Measurements from ENCODE around the gene ZNF169.
"Not testable (repeated sequence)": the region's sequence is repeated elsewhere in the genome, so short reads cannot be mapped to it uniquely, and the experiment has no call there.

The ZNF169 gene

GRCh38 chr9:94287877-94288513 lies 28.9 kb downstream of the ZNF169 start:
- no peak for DNase-seq (ENCODE audit: low read depth)

GRCh38 chr9:94289691-94290090 lies 30.6 kb downstream of the ZNF169 start:
- DNase-seq (ENCODE audit: low read depth) = no peak

- DNase-seq (ENCODE audit: low read depth) = no peak
These were observed 40.0 kb downstream of the ZNF169 start for GRCh38 chr9:94298949-94299599.

- no peak for DNase-seq (ENCODE audit: low read depth)
These were observed 41.6 kb downstream of the ZNF169 start for GRCh38 chr9:94300470-94301301.

- no peak for DNase-seq (ENCODE audit: low read depth)
These were observed 42.5 kb downstream of the ZNF169 start for GRCh38 chr9:94301583-94301982.

GRCh38 chr9:94302426-94302825 lies 43.3 kb downstream of the ZNF169 start:
- no peak for DNase-seq (ENCODE audit: low read depth)

GRCh38 chr9:94303321-94303720 lies 44.2 kb downstream of the ZNF169 start:
- no peak for DNase-seq (ENCODE audit: low read depth)

- DNase-seq (ENCODE audit: low read depth) = not testable (repeated sequence)
These were observed 56.2 kb downstream of the ZNF169 start for GRCh38 chr9:94315034-94315984.

- DNase-seq (ENCODE audit: low read depth) = not testable (repeated sequence)
These were observed 57.1 kb downstream of the ZNF169 start for GRCh38 chr9:94316236-94316635.

GRCh38 chr9:94317949-94318657 lies 59.0 kb downstream of the ZNF169 start:
- not testable (repeated sequence) for DNase-seq (ENCODE audit: low read depth)

GRCh38 chr9:94322342-94322940 lies 63.3 kb downstream of the ZNF169 start:
- DNase-seq (ENCODE audit: low read depth) = not testable (repeated sequence)

- not testable (repeated sequence) for DNase-seq (ENCODE audit: low read depth)
These were observed 64.2 kb downstream of the ZNF169 start for GRCh38 chr9:94323153-94323798.

GRCh38 chr9:94325583-94325982 lies 66.5 kb downstream of the ZNF169 start:
- not testable (repeated sequence) for DNase-seq (ENCODE audit: low read depth)

- not testable (repeated sequence) for DNase-seq (ENCODE audit: low read depth)
These were observed 69.4 kb downstream of the ZNF169 start, which contains the start of gene NUTM2F for GRCh38 chr9:94328544-94328943. Gene NUTM2F (minus strand): TSS chr9:94328644. CDS start chr9:94328623, 21 bp downstream.

- not testable (repeated sequence) for DNase-seq (ENCODE audit: low read depth)
These were observed 77.3 kb downstream of the ZNF169 start for GRCh38 chr9:94336445-94336844.

- not testable (repeated sequence) for DNase-seq (ENCODE audit: low read depth)
These were observed 79.6 kb downstream of the ZNF169 start for GRCh38 chr9:94338723-94339122.

GRCh38 chr9:94339657-94340056 lies 80.6 kb downstream of the ZNF169 start:
- not testable (repeated sequence) for DNase-seq (ENCODE audit: low read depth)

GRCh38 chr9:94340750-94341149 lies 81.7 kb downstream of the ZNF169 start:
- DNase-seq (ENCODE audit: low read depth) = not testable (repeated sequence)

GRCh38 chr9:94341703-94342102 lies 82.6 kb downstream of the ZNF169 start:
- not testable (repeated sequence) for DNase-seq (ENCODE audit: low read depth)

GRCh38 chr9:94347451-94347850 lies 88.4 kb downstream of the ZNF169 start:
- not testable (repeated sequence) for DNase-seq (ENCODE audit: low read depth)

All from stimulated activated CD8-positive, alpha-beta memory T cell treated with anti-CD3 and anti-CD28 coated beads, Interleukin-7, amount 100 ng/mL, for 24 hours (primary cell).